Caco-2 (cell line): Measurements from ENCODE around the gene GPRC5D. TPM values are rescaled to one million over a fixed set of nuclear protein-coding genes. Genes with fewer than 3 reads are reported as not detected.

Source experiments
- BruUV-seq: library from RNA; stranded (reverse); fragments of 400-500 nt; replicated peaks from 2 replicates; lab custom pipeline; 2021; lab: Mats Ljungman, UMichigan
- CTCF ChIA-PET: fragments of 300-600 bp; sonication (Branson Sonifier 250); formaldehyde crosslinking; loops from one replicate; lab custom pipeline; 2022; ENCODE audit warnings: antibody characterized with exemption; lab: Charles Lee
- POLR2A ChIA-PET: fragments of 300-600 bp; sonication (Branson Sonifier 250); formaldehyde crosslinking; loops from one replicate; lab custom pipeline; 2022; ENCODE audit warnings: antibody characterized with exemption; lab: Charles Lee
- DNase-seq, 2 experiments: peaks; one replicate each; pipeline versions ENCODE4 v3.0.0 to v3.0.0-alpha.2; 2020 to 2022
- H3K27me3 ChIP-seq: replicated peaks from 2 replicates; pipeline ENCODE4 v1.6.0; 2011; ENCODE audit warnings: low read length; ENCODE audit not compliant: control insufficient read depth, insufficient read depth
- H3K36me3 ChIP-seq: 2 replicates; pipeline ENCODE4 v1.5.1; 2011; ENCODE audit warnings: low read length; ENCODE audit not compliant: control insufficient read depth, insufficient read depth
- H3K4me1 ChIP-seq: fragments of 250-450 bp; sonication (Bioruptor Pico); 2 replicates; pipeline ENCODE4 v1.5.1; 2020; ENCODE audit warnings: mild to moderate bottlenecking
- H3K4me3 ChIP-seq: 2 replicates; pipeline ENCODE4 v1.5.1; 2011; ENCODE audit warnings: low read depth, mild to moderate bottlenecking, control low read depth, low read length
- H3K9me3 ChIP-seq: fragments of 250-450 bp; sonication (Bioruptor Pico); 2 replicates; pipeline ENCODE4 v1.5.1; 2020; ENCODE audit warnings: mild to moderate bottlenecking, moderate library complexity
- H3K27ac Mint-ChIP-seq: one replicate; pipeline ENCODE4 v1.8.0; 2022; ENCODE audit warnings: mixed read lengths; ENCODE audit not compliant: unreplicated experiment
- H3K27me3 Mint-ChIP-seq: one replicate; pipeline ENCODE4 v1.8.0; 2022; ENCODE audit warnings: mixed read lengths; ENCODE audit not compliant: insufficient read depth, unreplicated experiment
- H3K36me3 Mint-ChIP-seq: one replicate; pipeline ENCODE4 v1.8.0; 2022; ENCODE audit warnings: mild to moderate bottlenecking, mixed read lengths; ENCODE audit not compliant: insufficient read depth, unreplicated experiment
- H3K4me1 Mint-ChIP-seq: one replicate; pipeline ENCODE4 v1.8.0; 2022; ENCODE audit warnings: low read depth, mixed read lengths; ENCODE audit not compliant: unreplicated experiment
- H3K4me3 Mint-ChIP-seq: one replicate; pipeline ENCODE4 v1.8.0; 2022; ENCODE audit warnings: mild to moderate bottlenecking, moderate library complexity, mixed read lengths; ENCODE audit not compliant: unreplicated experiment
- H3K9me3 Mint-ChIP-seq: one replicate; pipeline ENCODE4 v1.8.0; 2022; ENCODE audit warnings: mixed read lengths; ENCODE audit not compliant: unreplicated experiment
- CTCF ChIP-seq, 2 experiments: fragments of 200-600 bp in 1 of 2; IDR thresholded peaks; 1 replicate in 1 of 2; 2 replicates in 1 of 2; pipeline versions ENCODE4 v1.5.1 to v1.8.0; 2011 to 2022; ENCODE audit warnings: antibody characterized with exemption in 1 of 2, control low read depth in 1 of 2, inconsistent platforms in 1 of 2, low read depth in 1 of 2, low read length in 1 of 2, mild to moderate bottlenecking in 1 of 2, moderate library complexity in 1 of 2; ENCODE audit not compliant: insufficient read depth in 1 of 2, severe bottlenecking in 1 of 2, unreplicated experiment in 1 of 2
- intact Hi-C: fragments of 100-400 bp; cut with micrococcal nuclease; formaldehyde crosslinking; loops from one replicate; pipeline ENCODE4 v1.10.0; 2022; ENCODE audit not compliant: unreplicated experiment
- total RNA-seq: library from RNA; stranded (reverse); gene quantifications from 2 replicates; pipeline ENCODE4 v1.2.3, GENCODE V29; 2022

The GPRC5D gene
- total RNA-seq, 1 experiment from 2014 or later: not detected

- no peak overlapping the region for H3K4me3 Mint-ChIP-seq
- no peak overlapping the region for H3K4me3 ChIP-seq
- H3K9me3 ChIP-seq: no peaks in the 10 kb centered on the region
Observed at GRCh38 chr12:12951504-12951903, 466 bp downstream of the GPRC5D start.

GRCh38 chr12:12947902-12948301, 4.1 kb downstream of the GPRC5D start:
- intact Hi-C loops: no loop called here

More at GRCh38 chr12:12951504-12951903, 466 bp downstream of the GPRC5D start:
- Mint-ChIP-seq H3K27ac (no peak overlapping the region), H3K36me3 (no peaks in the 10 kb centered on the region), H3K9me3 (peaks cover 27% of the 10 kb centered on the region), H3K27me3 (no peaks in the 10 kb centered on the region), H3K4me1 (no peaks in the 10 kb centered on the region)
- no peak for TF ChIP-seq CTCF (IDR thresholded peaks at IDR 0.05; ENCODE audit: insufficient read depth in 1 of 2, low read depth in 1 of 2, low read length in 1 of 2, severe bottlenecking in 1 of 2, unreplicated experiment in 1 of 2)
- peaks cover 16% of the 10 kb centered on the region for H3K4me1 ChIP-seq
- no TSS peak for BruUV-seq
- POLR2A ChIA-PET: no interaction called here
- no peaks in the 10 kb centered on the region for H3K27me3 ChIP-seq
- CTCF ChIA-PET: no interaction called here
- no peaks in the 10 kb centered on the region for H3K36me3 ChIP-seq
- intact Hi-C loops: no loop called here
- DNase-seq: no peak

GRCh38 chr12:12946686-12947355, 5.1 kb downstream of the GPRC5D start:
- Histone ChIP-seq H3K9me3 (no peaks in the 10 kb centered on the region), H3K4me1 (no peaks in the 10 kb centered on the region), H3K4me3 (no peak overlapping the region), H3K36me3 (no peaks in the 10 kb centered on the region), H3K27me3 (no peaks in the 10 kb centered on the region)
- no peaks in the 10 kb centered on the region for H3K36me3 Mint-ChIP-seq
- intact Hi-C loops: no loop called here
- ChIA-PET POLR2A (no interaction called here), CTCF (no interaction called here)
- H3K27me3 Mint-ChIP-seq: no peaks in the 10 kb centered on the region
- H3K27ac Mint-ChIP-seq: no peak overlapping the region
- H3K9me3 Mint-ChIP-seq: peaks cover 8% of the 10 kb centered on the region
- H3K4me3 Mint-ChIP-seq: no peak overlapping the region
- no peak for TF ChIP-seq CTCF (IDR thresholded peaks at IDR 0.05; ENCODE audit: insufficient read depth in 1 of 2, low read depth in 1 of 2, low read length in 1 of 2, severe bottlenecking in 1 of 2, unreplicated experiment in 1 of 2)
- DNase-seq: no peak
- BruUV-seq: no TSS peak
- no peaks in the 10 kb centered on the region for H3K4me1 Mint-ChIP-seq

More at GRCh38 chr12:12947902-12948301, 4.1 kb downstream of the GPRC5D start:
- Histone ChIP-seq H3K4me3 (no peak overlapping the region), H3K9me3 (no peaks in the 10 kb centered on the region), H3K36me3 (no peaks in the 10 kb centered on the region), H3K4me1 (no peaks in the 10 kb centered on the region), H3K27me3 (no peaks in the 10 kb centered on the region)
- no TSS peak for BruUV-seq
- CTCF ChIA-PET: interaction anchor here (0.5 kb wide), 1 partner anchor 910 kb away, joined by 7 read pairs; no protein-coding TSS in a partner anchor
- no peak overlapping the region for H3K27ac Mint-ChIP-seq
- peaks cover 8% of the 10 kb centered on the region for H3K9me3 Mint-ChIP-seq
- no peak overlapping the region for H3K4me3 Mint-ChIP-seq
- DNase-seq: no peak
- H3K4me1 Mint-ChIP-seq: no peaks in the 10 kb centered on the region
- no peak for TF ChIP-seq CTCF (IDR thresholded peaks at IDR 0.05; ENCODE audit: insufficient read depth in 1 of 2, low read depth in 1 of 2, low read length in 1 of 2, severe bottlenecking in 1 of 2, unreplicated experiment in 1 of 2)
- H3K36me3 Mint-ChIP-seq: no peaks in the 10 kb centered on the region
- POLR2A ChIA-PET: no interaction called here
- no peaks in the 10 kb centered on the region for H3K27me3 Mint-ChIP-seq
